Coronary artery (tissue), 2 donors: ENCODE results near the gene PTPN14.

Experiments used
- DNase-seq: peaks from one replicate; pipeline ENCODE4 v3.0.0-alpha.2; 2017; ENCODE audit warnings: low spot score
- H3K27ac ChIP-seq, 2 donors: fragments of 200-600 bp; sonication (generic); one replicate each; pipeline ENCODE4 v1.5.1; 2016 to 2019
- H3K4me3 ChIP-seq: fragments of 200-600 bp; sonication (generic); 2 replicates; pipeline ENCODE4 v1.5.1; 2016; ENCODE audit warnings: mild to moderate bottlenecking, moderate library complexity
- CTCF ChIP-seq: fragments of 200-600 bp; sonication (generic); IDR thresholded peaks from one replicate; pipeline ENCODE4 v1.5.1; 2019; ENCODE audit warnings: antibody characterized with exemption

Gene PTPN14

GRCh38 chr1:214327514-214327913 is 223.9 kb downstream of the PTPN14 start:
- no peak overlapping the region for H3K27ac ChIP-seq
- DNase-seq: no peak
- H3K4me3 ChIP-seq: no peak overlapping the region
- TF ChIP-seq CTCF: no peak

- H3K27ac ChIP-seq: no peak overlapping the region
- no peak for DNase-seq
- TF ChIP-seq CTCF: no peak
These were observed 225.0 kb downstream of the PTPN14 start for GRCh38 chr1:214326406-214326805.

GRCh38 chr1:214324896-214325800 is 226.3 kb downstream of the PTPN14 start:
- Histone ChIP-seq H3K4me3 (no peak overlapping the region), H3K27ac (no peak overlapping the region)
- no peak for DNase-seq
- no peak for TF ChIP-seq CTCF

More at GRCh38 chr1:214326406-214326805, 225.0 kb downstream of the PTPN14 start:
- H3K4me3 ChIP-seq: no peak overlapping the region

GRCh38 chr1:214321705-214322453 is 229.5 kb downstream of the PTPN14 start:
- TF ChIP-seq CTCF: no peak
- DNase-seq: no peak
- Histone ChIP-seq H3K4me3 (no peak overlapping the region), H3K27ac (no peak overlapping the region)

- no peak for TF ChIP-seq CTCF
These were observed 231.5 kb downstream of the PTPN14 start for GRCh38 chr1:214319938-214320337.

GRCh38 chr1:214318956-214319736 is 232.3 kb downstream of the PTPN14 start:
- TF ChIP-seq CTCF: no peak
- Histone ChIP-seq H3K4me3 (no peak overlapping the region), H3K27ac (no peak overlapping the region)
- DNase-seq: no peak

More at GRCh38 chr1:214319938-214320337, 231.5 kb downstream of the PTPN14 start:
- Histone ChIP-seq H3K4me3 (no peak overlapping the region), H3K27ac (no peak overlapping the region)
- no peak for DNase-seq
